ENCODE data around the gene CHST11.

The CHST11 gene

DNA sequence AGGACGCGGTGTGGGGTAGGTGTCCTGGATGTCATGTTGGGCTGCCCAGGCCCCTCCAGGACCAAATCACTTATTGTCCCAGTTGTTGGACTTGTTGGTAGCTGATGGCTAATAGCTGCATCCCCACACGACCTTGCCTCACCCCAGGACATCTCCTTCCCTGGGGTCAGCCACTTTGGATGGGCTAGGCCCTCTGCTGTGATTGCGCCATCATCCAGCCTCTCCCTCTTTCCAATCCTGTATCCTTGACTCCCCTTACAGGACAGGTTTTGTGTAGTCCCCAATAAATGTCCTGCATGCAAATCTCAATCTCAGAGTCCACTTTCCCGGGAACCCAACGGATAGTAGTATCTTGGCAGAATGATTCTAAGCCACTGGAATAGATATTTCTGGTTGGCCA is 43.4 kb upstream of the CHST11 start:
- Histone ChIP-seq H3K27me3 (replicated peaks in 2 of 5; ENCODE audit: control insufficient read depth in 4 of 5, insufficient read depth in 5 of 5, low read length in 4 of 5) (no peaks in the 10 kb centered on the region), H3K4me3 (ENCODE audit: control insufficient read depth in 1 of 7, extremely low read depth in 1 of 7, insufficient read depth in 4 of 7, low read depth in 2 of 7, low read length in 6 of 7) (no peak overlapping the region), H3K9me3 (ENCODE audit: control extremely low read depth in 1 of 5, control insufficient read depth in 4 of 5, insufficient read depth in 2 of 5, low read depth in 1 of 5, low read length in 4 of 5) (peaks cover 0 to 2% (median 0%) of the 10 kb centered on the region in 5 experiments), H3K36me3 (ENCODE audit: control insufficient read depth in 4 of 4, insufficient read depth in 4 of 4, low read length in 3 of 4) (no peaks in the 10 kb centered on the region), H3K27ac (ENCODE audit: insufficient read depth in 1 of 2, low read depth in 1 of 2, low read length in 2 of 2, poor library complexity in 1 of 2, severe bottlenecking in 2 of 2) (no peak overlapping the region), H3K4me1 (ENCODE audit: control extremely low read depth in 1 of 4, control insufficient read depth in 4 of 4, insufficient read depth in 4 of 4, low read length in 3 of 4) (no peaks in the 10 kb centered on the region)
- POLR2A ChIA-PET, result no interaction called here
- no peak for DNase-seq
- CTCF ChIA-PET, result interaction anchor here (0.5 kb wide), 1 partner anchor 293 kb away, joined by 3 read pairs; no protein-coding TSS in a partner anchor
- 98% methylated on average over 4 of the region's 6 CpGs for WGBS (ENCODE audit: insufficient coverage)

GRCh38 chr12:104414581-104415341 is 42.0 kb upstream of the CHST11 start:
- CTCF ChIA-PET, result interaction anchor here (1.3 kb wide), 1 partner anchor 9 kb away, joined by 3 read pairs; no protein-coding TSS in a partner anchor
- no peak overlapping the region for H3K4me3 ChIP-seq (ENCODE audit: control insufficient read depth in 1 of 7, extremely low read depth in 1 of 7, insufficient read depth in 4 of 7, low read depth in 2 of 7, low read length in 6 of 7)
- 68% methylated on average over 5 of the region's 6 CpGs for WGBS (ENCODE audit: insufficient coverage)
- peaks cover 0 to 2% (median 0%) of the 10 kb centered on the region in 5 experiments for H3K9me3 ChIP-seq (ENCODE audit: control extremely low read depth in 1 of 5, control insufficient read depth in 4 of 5, insufficient read depth in 2 of 5, low read depth in 1 of 5, low read length in 4 of 5)
- DNase-seq, result no peak
- H3K27ac ChIP-seq (ENCODE audit: insufficient read depth in 1 of 2, low read depth in 1 of 2, low read length in 2 of 2, poor library complexity in 1 of 2, severe bottlenecking in 2 of 2), result no peak overlapping the region
- H3K4me1 ChIP-seq (ENCODE audit: control extremely low read depth in 1 of 4, control insufficient read depth in 4 of 4, insufficient read depth in 4 of 4, low read length in 3 of 4), result no peaks in the 10 kb centered on the region
- POLR2A ChIA-PET, result no interaction called here
- H3K27me3 ChIP-seq (replicated peaks in 2 of 5; ENCODE audit: control insufficient read depth in 4 of 5, insufficient read depth in 5 of 5, low read length in 4 of 5), result no peaks in the 10 kb centered on the region
- no peaks in the 10 kb centered on the region for H3K36me3 ChIP-seq (ENCODE audit: control insufficient read depth in 4 of 4, insufficient read depth in 4 of 4, low read length in 3 of 4)

- no peaks in the 10 kb centered on the region for H3K36me3 ChIP-seq (ENCODE audit: control insufficient read depth in 4 of 4, insufficient read depth in 4 of 4, low read length in 3 of 4)
- H3K4me1 ChIP-seq (ENCODE audit: control extremely low read depth in 1 of 4, control insufficient read depth in 4 of 4, insufficient read depth in 4 of 4, low read length in 3 of 4), result no peaks in the 10 kb centered on the region
- no peak overlapping the region for H3K4me3 ChIP-seq (ENCODE audit: control insufficient read depth in 1 of 7, extremely low read depth in 1 of 7, insufficient read depth in 4 of 7, low read depth in 2 of 7, low read length in 6 of 7)
- CTCF ChIA-PET, result no interaction called here
- DNase-seq, result no peak
- POLR2A ChIA-PET, result no interaction called here
- 98% methylated on average over 6 of the region's 9 CpGs for WGBS (ENCODE audit: insufficient coverage)
- H3K27ac ChIP-seq (ENCODE audit: insufficient read depth in 1 of 2, low read depth in 1 of 2, low read length in 2 of 2, poor library complexity in 1 of 2, severe bottlenecking in 2 of 2), result no peak overlapping the region
- H3K9me3 ChIP-seq (ENCODE audit: control extremely low read depth in 1 of 5, control insufficient read depth in 4 of 5, insufficient read depth in 2 of 5, low read depth in 1 of 5, low read length in 4 of 5), result no peaks in the 10 kb centered on the region
- no peaks in the 10 kb centered on the region for H3K27me3 ChIP-seq (replicated peaks in 2 of 5; ENCODE audit: control insufficient read depth in 4 of 5, insufficient read depth in 5 of 5, low read length in 4 of 5)
Measured at GRCh38 chr12:104415342-104415980, 41.3 kb upstream of the CHST11 start.

- H3K4me1 ChIP-seq (ENCODE audit: control extremely low read depth in 1 of 4, control insufficient read depth in 4 of 4, insufficient read depth in 4 of 4, low read length in 3 of 4), result no peaks in the 10 kb centered on the region
- no peak overlapping the region for H3K4me3 ChIP-seq (ENCODE audit: control insufficient read depth in 1 of 7, extremely low read depth in 1 of 7, insufficient read depth in 4 of 7, low read depth in 2 of 7, low read length in 6 of 7)
- no peaks in the 10 kb centered on the region for H3K9me3 ChIP-seq (ENCODE audit: control extremely low read depth in 1 of 5, control insufficient read depth in 4 of 5, insufficient read depth in 2 of 5, low read depth in 1 of 5, low read length in 4 of 5)
- ChIA-PET CTCF (no interaction called here), POLR2A (no interaction called here)
- no peaks in the 10 kb centered on the region for H3K27me3 ChIP-seq (replicated peaks in 2 of 5; ENCODE audit: control insufficient read depth in 4 of 5, insufficient read depth in 5 of 5, low read length in 4 of 5)
- no peaks in the 10 kb centered on the region for H3K36me3 ChIP-seq (ENCODE audit: control insufficient read depth in 4 of 4, insufficient read depth in 4 of 4, low read length in 3 of 4)
- DNase-seq, result no peak
- WGBS (ENCODE audit: insufficient coverage), result 94% methylated on average over 4 of the region's 6 CpGs
- H3K27ac ChIP-seq (ENCODE audit: insufficient read depth in 1 of 2, low read depth in 1 of 2, low read length in 2 of 2, poor library complexity in 1 of 2, severe bottlenecking in 2 of 2), result no peak overlapping the region
Measured at GRCh38 chr12:104416136-104416535, 40.6 kb upstream of the CHST11 start.

- no peak for DNase-seq
- H3K27ac ChIP-seq (ENCODE audit: insufficient read depth in 1 of 2, low read depth in 1 of 2, low read length in 2 of 2, poor library complexity in 1 of 2, severe bottlenecking in 2 of 2), result no peak overlapping the region
- H3K4me3 ChIP-seq (ENCODE audit: control insufficient read depth in 1 of 7, extremely low read depth in 1 of 7, insufficient read depth in 4 of 7, low read depth in 2 of 7, low read length in 6 of 7), result no peak overlapping the region
- no peaks in the 10 kb centered on the region for H3K4me1 ChIP-seq (ENCODE audit: control extremely low read depth in 1 of 4, control insufficient read depth in 4 of 4, insufficient read depth in 4 of 4, low read length in 3 of 4)
- H3K9me3 ChIP-seq (ENCODE audit: control extremely low read depth in 1 of 5, control insufficient read depth in 4 of 5, insufficient read depth in 2 of 5, low read depth in 1 of 5, low read length in 4 of 5), result peaks cover 0 to 1% (median 0%) of the 10 kb centered on the region in 5 experiments
- no peaks in the 10 kb centered on the region for H3K36me3 ChIP-seq (ENCODE audit: control insufficient read depth in 4 of 4, insufficient read depth in 4 of 4, low read length in 3 of 4)
- WGBS (ENCODE audit: insufficient coverage), result 0% methylated on average over 1 of the region's 1 CpG
- ChIA-PET POLR2A (no interaction called here), CTCF (no interaction called here)
- no peaks in the 10 kb centered on the region for H3K27me3 ChIP-seq (replicated peaks in 2 of 5; ENCODE audit: control insufficient read depth in 4 of 5, insufficient read depth in 5 of 5, low read length in 4 of 5)
Measured at GRCh38 chr12:104416585-104416984, 40.2 kb upstream of the CHST11 start.

- no peaks in the 10 kb centered on the region for H3K36me3 ChIP-seq (ENCODE audit: control insufficient read depth in 4 of 4, insufficient read depth in 4 of 4, low read length in 3 of 4)
- peaks cover 0 to 8% (median 0%) of the 10 kb centered on the region in 5 experiments for H3K9me3 ChIP-seq (ENCODE audit: control extremely low read depth in 1 of 5, control insufficient read depth in 4 of 5, insufficient read depth in 2 of 5, low read depth in 1 of 5, low read length in 4 of 5)
- no peak overlapping the region for H3K4me3 ChIP-seq (ENCODE audit: control insufficient read depth in 1 of 7, extremely low read depth in 1 of 7, insufficient read depth in 4 of 7, low read depth in 2 of 7, low read length in 6 of 7)
- H3K4me1 ChIP-seq (ENCODE audit: control extremely low read depth in 1 of 4, control insufficient read depth in 4 of 4, insufficient read depth in 4 of 4, low read length in 3 of 4), result no peaks in the 10 kb centered on the region
- ChIA-PET POLR2A (no interaction called here), CTCF (interaction anchor here (0.8 to 1.3 kb wide), 3 partner anchors 11 to 219 kb away, joined by 3 read pairs; no protein-coding TSS in a partner anchor)
- WGBS (ENCODE audit: insufficient coverage), result 100% methylated on average over 2 of the region's 2 CpGs
- DNase-seq, result no peak
- H3K27me3 ChIP-seq (replicated peaks in 2 of 5; ENCODE audit: control insufficient read depth in 4 of 5, insufficient read depth in 5 of 5, low read length in 4 of 5), result no peaks in the 10 kb centered on the region
- no peak overlapping the region for H3K27ac ChIP-seq (ENCODE audit: insufficient read depth in 1 of 2, low read depth in 1 of 2, low read length in 2 of 2, poor library complexity in 1 of 2, severe bottlenecking in 2 of 2)
Measured at GRCh38 chr12:104419717-104420116, 37.0 kb upstream of the CHST11 start.

GRCh38 chr12:104420868-104421267 is 35.9 kb upstream of the CHST11 start:
- ChIA-PET POLR2A (no interaction called here), CTCF (interaction anchor here (1.1 to 1.3 kb wide), 2 partner anchors 53 to 221 kb away, joined by 3 read pairs; no protein-coding TSS in a partner anchor)
- Histone ChIP-seq H3K36me3 (ENCODE audit: control insufficient read depth in 4 of 4, insufficient read depth in 4 of 4, low read length in 3 of 4) (no peaks in the 10 kb centered on the region), H3K27ac (ENCODE audit: insufficient read depth in 1 of 2, low read depth in 1 of 2, low read length in 2 of 2, poor library complexity in 1 of 2, severe bottlenecking in 2 of 2) (no peak overlapping the region), H3K4me3 (ENCODE audit: control insufficient read depth in 1 of 7, extremely low read depth in 1 of 7, insufficient read depth in 4 of 7, low read depth in 2 of 7, low read length in 6 of 7) (no peak overlapping the region), H3K27me3 (replicated peaks in 2 of 5; ENCODE audit: control insufficient read depth in 4 of 5, insufficient read depth in 5 of 5, low read length in 4 of 5) (no peaks in the 10 kb centered on the region), H3K9me3 (ENCODE audit: control extremely low read depth in 1 of 5, control insufficient read depth in 4 of 5, insufficient read depth in 2 of 5, low read depth in 1 of 5, low read length in 4 of 5) (peaks cover 0 to 8% (median 0%) of the 10 kb centered on the region in 5 experiments), H3K4me1 (ENCODE audit: control extremely low read depth in 1 of 4, control insufficient read depth in 4 of 4, insufficient read depth in 4 of 4, low read length in 3 of 4) (no peaks in the 10 kb centered on the region)
- no CpG with 5 or more reads among the region's 2 CpGs for WGBS (ENCODE audit: insufficient coverage)
- no peak for DNase-seq

Data from common myeloid progenitor, CD34-positive (primary cell).